ENCODE results near the gene TNFAIP8L1.

TNFAIP8L1 gene

DNA sequence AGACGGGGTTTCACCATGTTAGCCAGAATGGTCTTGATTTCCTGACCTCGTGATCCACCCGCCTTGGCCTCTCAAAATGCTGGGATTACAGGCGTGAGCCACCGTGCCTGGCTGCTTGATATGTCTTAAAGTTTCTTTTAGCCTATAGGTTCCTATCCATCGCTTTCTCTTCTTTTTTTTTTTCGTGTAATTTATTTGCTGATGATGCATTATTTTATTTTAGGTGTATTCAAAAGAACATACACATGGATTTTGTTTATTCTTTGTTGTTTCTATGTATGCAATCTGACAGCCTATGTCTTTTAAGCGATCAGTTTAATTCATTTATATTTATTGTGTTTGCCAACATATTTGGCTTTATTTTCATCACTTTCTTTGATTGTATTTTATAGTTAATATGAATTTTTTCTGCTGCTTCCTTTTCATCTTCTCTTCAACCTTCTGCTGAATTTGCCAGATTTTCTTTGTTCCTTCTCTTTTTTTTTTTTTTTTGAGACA is 26.0 kb upstream of the TNFAIP8L1 start:
- no peak for DNase-seq

DNA sequence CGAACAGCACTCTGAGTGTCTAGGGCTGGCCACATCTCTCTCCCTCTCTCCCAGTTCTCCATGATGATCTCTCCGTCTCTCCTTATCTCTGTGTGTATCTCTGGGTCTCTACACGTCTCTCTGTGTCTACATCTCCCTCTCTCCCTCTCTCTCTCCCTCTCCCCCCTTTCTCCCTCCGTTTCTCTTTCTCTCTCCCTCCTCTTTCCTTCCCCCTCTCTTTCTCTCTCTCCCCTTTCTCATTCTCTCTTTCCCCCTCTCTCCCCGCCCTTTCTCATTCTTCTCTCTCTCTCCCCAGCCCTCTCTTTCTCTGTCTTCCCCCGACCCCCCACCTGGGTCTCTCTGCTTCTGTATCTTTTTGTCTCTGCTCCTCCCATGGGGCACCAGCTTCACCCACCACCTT is 21.3 kb upstream of the TNFAIP8L1 start:
- DNase-seq = no peak

GRCh38 chr19:4619668-4620294 is 19.5 kb upstream of the TNFAIP8L1 start:
- DNase-seq = no peak

DNA sequence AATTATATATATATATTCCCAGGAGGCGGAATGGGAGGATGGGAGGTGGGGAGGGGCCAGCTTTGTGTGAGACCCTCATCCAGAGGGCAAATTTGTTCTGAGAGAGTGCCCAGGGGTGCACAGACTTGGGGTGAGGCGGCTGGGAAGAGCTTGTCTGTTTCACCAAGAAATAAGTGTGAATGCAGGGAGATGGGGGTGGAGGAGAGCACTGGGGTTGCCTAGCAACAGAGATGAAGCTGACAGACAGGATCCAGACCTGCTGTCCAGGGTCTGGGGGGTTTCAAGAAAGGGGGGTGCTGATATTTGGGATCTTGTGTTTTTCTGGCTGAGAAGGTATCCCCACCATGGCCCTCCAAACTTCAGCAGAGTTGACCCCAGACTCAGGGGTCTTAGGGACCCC is 18.6 kb upstream of the TNFAIP8L1 start:
- DNase-seq = no peak

DNA sequence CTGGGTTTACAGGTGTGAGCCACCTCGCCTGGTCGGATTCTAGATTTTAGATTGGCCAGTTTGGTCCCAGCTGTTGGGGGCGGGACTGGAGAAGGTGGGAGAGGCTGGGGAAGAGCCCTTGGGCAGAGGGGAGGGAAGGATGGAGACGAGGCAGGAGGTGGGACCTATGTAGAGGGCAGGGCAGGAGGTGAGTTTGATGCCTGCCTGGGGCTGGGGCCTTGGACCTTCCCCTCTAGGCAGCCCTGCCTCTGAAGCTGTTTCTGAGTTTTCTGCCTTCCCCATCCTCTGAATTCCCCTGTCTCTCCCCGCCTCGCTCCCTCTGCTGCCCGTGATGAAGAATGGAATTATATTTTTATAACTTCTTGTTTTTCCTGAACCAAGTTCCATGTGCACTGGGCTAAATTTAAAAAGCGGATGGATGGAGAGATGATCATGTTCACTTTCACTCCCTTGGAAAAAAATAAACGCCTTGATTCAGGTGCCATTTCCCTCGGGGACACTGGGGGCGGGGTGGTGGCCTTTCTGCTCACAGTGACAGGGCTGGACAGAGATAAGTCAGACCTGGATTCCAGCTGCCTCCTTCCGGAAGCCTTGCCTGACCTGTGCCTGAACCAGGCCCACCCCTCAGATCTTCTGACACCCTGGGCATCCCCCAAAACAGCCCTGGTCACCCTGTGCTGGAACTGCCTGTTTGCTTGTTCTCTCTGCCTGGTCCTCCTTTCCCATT is 16.5 kb upstream of the TNFAIP8L1 start:
- no peak for DNase-seq

- DNase-seq = no peak
Observed at GRCh38 chr19:4624301-4624700, 15.0 kb upstream of the TNFAIP8L1 start.

GRCh38 chr19:4624733-4625362 is 14.5 kb upstream of the TNFAIP8L1 start:
- DNase-seq = no peak

- no peak for DNase-seq
Observed at GRCh38 chr19:4633140-4633967, 6.0 kb upstream of the TNFAIP8L1 start.

DNA sequence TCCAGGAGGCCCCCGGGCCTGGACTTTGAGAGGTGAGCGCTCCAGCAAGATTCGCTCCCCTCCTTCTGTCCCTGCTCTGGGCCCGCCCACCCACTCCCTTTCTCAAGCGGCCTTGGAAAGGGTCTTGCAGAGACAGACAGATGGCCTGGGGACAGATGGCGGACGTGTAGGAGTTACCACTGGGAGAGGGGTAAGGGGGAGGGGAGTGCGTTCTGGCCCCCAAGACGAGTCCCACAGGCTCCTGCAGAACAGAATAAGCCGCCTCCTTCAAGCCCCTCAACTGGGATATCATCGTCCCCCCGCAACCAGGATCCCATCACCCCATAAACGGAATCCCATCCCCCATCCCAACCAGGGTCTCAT is 3.6 kb upstream of the TNFAIP8L1 start:
- DNase-seq = no peak

- DNase-seq = peak; percentile 68
Observed at GRCh38 chr19:4636151-4636717, 3.1 kb upstream of the TNFAIP8L1 start.

DNA sequence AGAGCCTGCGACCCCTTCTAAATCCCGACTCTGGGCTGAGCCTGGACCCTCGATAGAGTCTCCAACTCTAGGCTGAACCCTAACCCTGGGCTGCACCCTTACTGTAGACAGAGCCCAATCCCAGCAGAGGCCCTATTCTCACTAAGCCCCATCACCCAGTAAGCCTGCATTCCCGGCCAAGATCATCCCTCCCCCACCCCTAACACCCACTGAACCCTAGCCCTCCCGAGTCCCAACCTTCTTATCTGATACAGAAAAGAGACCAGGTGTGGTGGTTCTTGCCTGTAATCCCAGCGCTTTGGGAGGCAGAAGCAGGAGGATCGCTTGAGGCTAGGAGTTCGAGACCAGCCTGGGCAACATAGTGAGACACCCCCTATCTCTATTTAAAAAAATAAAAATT is 2.6 kb upstream of the TNFAIP8L1 start:
- DNase-seq = no peak

- no peak for DNase-seq
Observed at GRCh38 chr19:4638317-4638716, 999 bp upstream of the TNFAIP8L1 start.

DNA sequence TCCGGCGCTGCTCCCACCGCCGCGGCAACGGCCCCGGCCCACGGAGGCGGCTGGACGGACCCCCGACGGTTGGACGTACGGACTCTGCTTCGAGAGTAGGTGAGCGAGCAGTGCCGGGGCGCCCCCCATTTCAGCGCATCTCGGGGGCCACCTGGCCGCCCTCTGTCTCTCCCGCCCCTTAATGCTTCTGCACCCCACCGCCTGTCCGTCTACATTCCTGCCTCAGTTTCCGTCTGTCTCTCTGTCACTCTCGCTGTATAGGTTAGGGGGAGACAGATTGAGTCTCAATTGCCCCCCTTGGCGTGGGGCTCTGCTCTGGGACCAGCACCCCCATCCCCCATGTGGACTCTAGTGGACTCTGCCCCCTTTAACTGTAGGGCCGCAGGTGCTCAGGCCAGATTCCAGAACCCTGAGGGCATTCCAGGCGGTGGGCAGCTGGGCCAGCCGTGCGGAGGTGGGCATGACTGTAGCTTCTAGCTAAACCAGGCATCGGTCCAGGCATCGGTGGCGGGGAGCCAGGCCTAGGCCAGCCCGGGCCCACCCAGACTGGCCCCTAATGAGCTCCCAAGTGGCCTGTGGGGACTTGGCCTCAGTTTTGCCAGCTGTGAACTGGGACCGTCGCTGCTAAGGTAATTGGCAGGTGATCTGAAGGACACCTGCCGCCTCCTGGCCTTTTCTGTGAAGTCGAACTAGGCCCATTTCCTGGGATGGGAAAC is 373 bp downstream of the TNFAIP8L1 start:
- no peak for DNase-seq

DNA sequence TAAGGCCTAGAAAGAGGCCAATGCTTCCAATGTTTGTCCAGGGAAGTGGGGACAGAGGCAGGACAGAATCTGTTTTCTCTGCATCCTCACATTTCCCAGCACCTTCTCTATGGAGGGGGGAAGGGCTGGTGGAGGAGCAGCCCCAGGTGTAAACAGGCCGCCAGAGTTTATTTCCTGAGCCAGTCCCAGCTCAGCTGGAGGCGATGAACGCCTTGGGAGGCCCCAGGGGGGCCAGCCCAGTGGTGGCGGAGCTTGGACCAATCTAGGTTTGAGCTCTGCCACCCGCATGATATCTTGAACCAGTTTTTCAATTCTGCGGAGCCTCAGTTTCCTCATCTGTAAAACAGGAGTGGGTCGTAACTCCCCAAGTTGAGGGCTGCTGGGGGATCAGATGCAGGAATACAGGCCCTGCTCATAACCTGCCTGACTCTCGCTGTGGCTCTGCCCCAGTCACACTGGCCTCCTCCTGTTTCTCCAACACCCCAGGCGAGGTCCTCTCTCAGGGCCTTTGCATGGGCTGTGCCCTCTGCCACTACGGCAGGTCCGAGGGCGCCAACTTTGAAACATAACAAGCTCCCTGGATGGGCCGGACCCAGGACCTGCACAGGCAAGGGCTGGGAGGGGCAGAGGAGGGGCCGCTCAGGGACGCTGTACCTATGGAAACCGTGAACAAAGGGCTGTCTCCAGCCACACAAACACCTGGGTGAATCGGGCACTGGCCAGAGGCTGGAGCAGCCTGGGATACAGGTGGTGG is 1.1 kb downstream of the TNFAIP8L1 start:
- DNase-seq = no peak

- DNase-seq = no peak
Observed at GRCh38 chr19:4641132-4641531, 1.8 kb downstream of the TNFAIP8L1 start.

DNA sequence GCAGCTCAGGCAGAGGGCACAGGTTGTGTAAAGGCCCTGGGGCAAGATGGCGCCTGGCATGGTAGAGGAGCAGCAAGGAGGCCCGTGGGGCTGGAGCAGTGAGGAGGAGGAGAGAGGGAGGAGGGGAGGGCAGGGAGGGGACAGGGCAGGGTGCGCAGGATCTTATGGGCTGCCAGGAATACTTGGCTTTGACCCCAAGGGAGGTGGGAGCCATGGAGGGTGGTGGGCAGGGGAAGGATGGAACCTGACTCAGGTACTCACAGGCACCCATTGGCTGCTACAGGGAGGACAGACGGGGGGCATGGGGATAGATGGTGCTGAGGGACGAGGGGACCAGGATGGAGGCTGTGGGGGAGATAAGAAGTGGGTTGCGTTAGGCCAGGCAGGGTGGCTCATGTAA is 3.3 kb downstream of the TNFAIP8L1 start:
- no peak for DNase-seq

DNA sequence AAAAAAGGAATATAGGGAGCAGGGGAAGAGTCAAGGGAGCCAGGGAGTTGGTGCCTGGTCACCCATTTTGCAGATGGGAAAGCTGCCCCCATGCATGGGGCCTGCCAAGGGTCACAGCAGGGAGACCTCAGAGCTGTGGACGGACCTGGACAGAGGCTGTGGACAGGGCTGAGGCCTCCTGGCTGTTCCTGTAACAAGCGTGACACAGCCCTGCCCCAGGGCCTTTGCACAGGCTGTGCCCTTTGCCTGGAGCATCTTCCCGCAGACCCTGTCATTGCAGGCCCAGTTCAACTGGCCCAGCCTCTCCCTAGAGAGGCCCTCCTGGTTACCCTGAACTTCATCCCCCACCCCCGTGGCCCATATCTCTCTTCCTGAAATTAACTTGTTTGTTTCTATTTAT is 6.4 kb downstream of the TNFAIP8L1 start:
- no peak for DNase-seq

DNA sequence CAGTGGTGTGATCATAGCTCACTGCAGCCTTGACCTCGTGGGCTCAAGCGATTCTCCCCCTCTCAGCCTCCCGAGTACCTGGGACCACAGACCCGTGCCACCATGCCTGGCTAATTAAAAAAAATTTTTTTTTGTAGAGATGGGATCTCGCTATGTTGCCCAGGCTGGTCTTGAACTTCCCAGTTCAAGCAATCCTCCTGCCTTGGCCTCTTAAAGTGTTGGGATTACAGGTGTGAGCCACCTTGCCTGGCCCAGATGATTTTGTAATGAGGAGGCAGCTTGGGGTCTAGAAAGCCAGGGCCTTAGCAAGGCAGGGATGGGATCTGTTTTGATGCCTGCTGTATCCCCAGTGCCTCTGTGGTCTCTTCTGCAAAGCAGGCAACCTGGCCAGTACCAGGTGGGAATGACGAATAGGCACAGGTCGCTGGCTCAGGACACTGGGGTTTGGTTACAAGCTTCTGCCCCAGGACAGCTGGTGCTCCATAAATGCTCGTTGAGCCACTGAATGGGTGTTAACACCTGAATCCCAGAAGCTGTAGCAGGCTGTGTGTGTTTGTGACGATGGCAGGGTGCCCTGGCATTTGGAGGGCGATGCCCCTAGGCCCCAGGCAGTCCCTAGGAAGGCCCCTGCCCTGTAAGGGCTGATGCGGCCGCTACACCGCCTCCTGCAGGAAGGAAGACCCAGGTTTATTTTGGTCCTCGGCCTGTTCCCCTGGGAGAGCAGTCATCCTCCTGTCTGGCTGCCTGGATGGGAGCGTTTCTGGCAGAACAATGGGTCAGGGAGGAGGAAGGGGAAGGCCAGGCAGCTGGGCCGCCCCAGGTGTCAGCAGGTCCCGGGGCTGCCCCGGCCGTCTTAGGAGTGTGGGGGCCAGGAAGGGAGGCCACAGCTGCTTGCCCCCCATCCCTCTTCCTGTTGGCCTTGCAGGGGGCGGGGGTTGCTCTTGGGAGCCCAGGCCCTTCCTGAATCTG is 8.6 kb downstream of the TNFAIP8L1 start:
- no peak for DNase-seq

- no peak for DNase-seq
Observed at GRCh38 chr19:4649392-4650047, 10.2 kb downstream of the TNFAIP8L1 start.

GRCh38 chr19:4650159-4650558 is 10.8 kb downstream of the TNFAIP8L1 start:
- no peak for DNase-seq

Data from activated T-cell treated with anti-CD3 and anti-CD28 coated beads for 4 hours (primary cell).